IMR-90 (cell line): ENCODE measurements around the gene SERPINH1. TPM values are rescaled to one million over a fixed set of nuclear protein-coding genes. Genes with fewer than 3 reads are reported as not detected.

Source experiments
- ATAC-seq: fragments of 200-7000 bp; cut with Tn5 transposase; 2 replicates; pipeline ENCODE4 v1.9.1; 2020; ENCODE audit warnings: low read depth, mild to moderate bottlenecking, moderate library complexity
- BruUV-seq: library from RNA; stranded (reverse); fragments of 400-500 nt; replicated peaks from 2 replicates; lab custom pipeline; 2021; lab: Mats Ljungman, UMichigan
- CTCF ChIA-PET: fragments of 300-600 bp; formaldehyde crosslinking; extraction: SDS; loops from one replicate; lab custom pipeline; 2021; ENCODE audit warnings: antibody characterized with exemption; lab: Yijun Ruan, JAX
- POLR2A ChIA-PET: fragments of 300-600 bp; sonication (Branson Sonifier 250); formaldehyde crosslinking; loops from one replicate; lab custom pipeline; 2022; ENCODE audit warnings: antibody characterized with exemption; ENCODE audit not compliant: unreplicated experiment; lab: Charles Lee
- DNase-seq: peaks from one replicate; pipeline ENCODE4 v3.0.0; 2013
- H2AFZ ChIP-seq: replicated peaks from 2 replicates; pipeline ENCODE3; 2013; ENCODE audit warnings: low read length, mild to moderate bottlenecking; ENCODE audit not compliant: poor library complexity
- H2AK5ac ChIP-seq: 2 replicates; pipeline ENCODE4 v1.6.1; 2013; ENCODE audit warnings: low read depth, low read length, inconsistent platforms
- H2AK9ac ChIP-seq: replicated peaks from 2 replicates; pipeline ENCODE3; 2013; ENCODE audit warnings: mild to moderate bottlenecking, low read depth, low read length, moderate library complexity; ENCODE audit not compliant: poor library complexity
- H2BK120ac ChIP-seq: 2 replicates; pipeline ENCODE4 v1.6.1; 2013; ENCODE audit warnings: low read depth, low read length, inconsistent platforms
- H2BK15ac ChIP-seq: 3 replicates; pipeline ENCODE4 v1.6.1; 2013; ENCODE audit warnings: low read depth, low read length, inconsistent platforms
- H2BK20ac ChIP-seq: 2 replicates; pipeline ENCODE4 v1.6.1; 2013; ENCODE audit warnings: low read depth, mild to moderate bottlenecking, inconsistent platforms, low read length, moderate library complexity
- H2BK5ac ChIP-seq: 2 replicates; pipeline ENCODE4 v1.6.1; 2013; ENCODE audit warnings: mild to moderate bottlenecking, low read depth, low read length, inconsistent platforms; ENCODE audit not compliant: poor library complexity, severe bottlenecking
- H3K14ac ChIP-seq: replicated peaks from 2 replicates; pipeline ENCODE4 v1.6.1; 2013; ENCODE audit warnings: low read depth, low read length, inconsistent platforms
- H3K18ac ChIP-seq: 2 replicates; pipeline ENCODE4 v1.6.1; 2013; ENCODE audit warnings: low read depth, low read length, control low read depth
- H3K23ac ChIP-seq: 2 replicates; pipeline ENCODE4 v1.6.1; 2013; ENCODE audit warnings: low read depth, low read length, inconsistent platforms
- H3K27ac ChIP-seq: 2 replicates; pipeline ENCODE4 v1.5.1; 2013; ENCODE audit warnings: mild to moderate bottlenecking, control low read depth, low read length; ENCODE audit not compliant: insufficient read depth
- H3K27me3 ChIP-seq: 2 replicates; pipeline ENCODE4 v1.6.1; 2013; ENCODE audit warnings: low read length; ENCODE audit not compliant: control insufficient read depth, insufficient read depth
- H3K36me3 ChIP-seq: 2 replicates; pipeline ENCODE4 v1.6.1; 2013; ENCODE audit warnings: low read length, mixed read lengths; ENCODE audit not compliant: control insufficient read depth, insufficient read depth
- H3K4ac ChIP-seq: 2 replicates; pipeline ENCODE4 v1.6.1; 2013; ENCODE audit warnings: low read depth, low read length, inconsistent platforms
- H3K4me1 ChIP-seq: 2 replicates; pipeline ENCODE4 v1.6.1; 2013; ENCODE audit warnings: low read length, mixed read lengths; ENCODE audit not compliant: control insufficient read depth, insufficient read depth
- H3K4me2 ChIP-seq: 2 replicates; pipeline ENCODE4 v1.6.1; 2013; ENCODE audit warnings: low read depth, mild to moderate bottlenecking, control low read depth, low read length, moderate library complexity
- H3K4me3 ChIP-seq: 2 replicates; pipeline ENCODE4 v1.5.1; 2013; ENCODE audit warnings: low read depth, mild to moderate bottlenecking, control low read depth, low read length, moderate library complexity; ENCODE audit not compliant: insufficient read depth
- H3K56ac ChIP-seq: 2 replicates; pipeline ENCODE4 v1.6.1; 2013; ENCODE audit warnings: low read length, inconsistent platforms; ENCODE audit not compliant: insufficient read depth; ENCODE audit errors: extremely low read depth
- H3K79me1 ChIP-seq, 2 experiments: 2 replicates each; pipeline ENCODE4 v1.6.1; 2013; ENCODE audit warnings: low read length in 2 of 2, inconsistent platforms in 1 of 2, low read depth in 1 of 2
- H3K9ac ChIP-seq: 2 replicates; pipeline ENCODE4 v1.6.1; 2013; ENCODE audit warnings: low read depth, low read length, control low read depth
- H3K9me1 ChIP-seq: 2 replicates; pipeline ENCODE4 v1.6.1; 2013; ENCODE audit warnings: low read length, inconsistent platforms; ENCODE audit not compliant: insufficient read depth
- H3K9me3 ChIP-seq: 2 replicates; pipeline ENCODE4 v1.6.1; 2013; ENCODE audit warnings: low read length; ENCODE audit not compliant: control insufficient read depth, insufficient read depth
- H4K20me1 ChIP-seq: 2 replicates; pipeline ENCODE4 v1.6.1; 2013; ENCODE audit warnings: low read length, inconsistent platforms; ENCODE audit not compliant: insufficient read depth
- H4K5ac ChIP-seq: 2 replicates; pipeline ENCODE4 v1.6.1; 2013; ENCODE audit warnings: mild to moderate bottlenecking, low read depth, low read length, control low read depth
- H4K8ac ChIP-seq, 2 experiments: 2 replicates each; pipeline ENCODE4 v1.6.1; 2013; ENCODE audit warnings: low read depth in 2 of 2, low read length in 2 of 2, control low read depth in 1 of 2, inconsistent platforms in 1 of 2
- H4K91ac ChIP-seq: 2 replicates; pipeline ENCODE4 v1.6.1; 2013; ENCODE audit warnings: low read depth, low read length, inconsistent platforms; ENCODE audit not compliant: insufficient read depth
- CEBPB ChIP-seq: IDR thresholded peaks from 2 replicates; pipeline ENCODE4 v1.6.1; 2012; ENCODE audit warnings: low read depth, low read length, improper control_type of control experiment
- FOS ChIP-seq: fragments of 150-350 bp; IDR thresholded peaks from 2 replicates; pipeline ENCODE4 v1.6.1; 2016; ENCODE audit warnings: low read depth, low read length
- MAFK ChIP-seq: IDR thresholded peaks from 2 replicates; pipeline ENCODE4 v1.6.1; 2012; ENCODE audit warnings: low read depth, low read length, improper control_type of control experiment
- NFE2L2 ChIP-seq: fragments of 150-350 bp; IDR thresholded peaks from 2 replicates; pipeline ENCODE4 v1.6.1; 2016; ENCODE audit warnings: low read depth, mild to moderate bottlenecking, low read length
- RAD21 ChIP-seq: IDR thresholded peaks from 2 replicates; pipeline ENCODE4 v1.6.1; 2012; ENCODE audit warnings: low read length, improper control_type of control experiment
- WGBS, 2 experiments: methylation state at CpG; one replicate each; pipeline versions ENCODE4 v1.1.5 to v1.1.7; 2013; ENCODE audit warnings: missing lambda C conversion rate in 2 of 2; ENCODE audit not compliant: insufficient read length in 1 of 2; ENCODE audit errors: extremely low coverage in 2 of 2; 5-methylcytosine and 5-hydroxymethylcytosine counted together
- dilution Hi-C: fragments of 300-500 bp; cut with HindIII; formaldehyde crosslinking; loops from one replicate; pipeline ENCODE4 v1.14.3; 2018; ENCODE audit warnings: low sequenced_read_pairs; ENCODE audit not compliant: unreplicated experiment
- in situ Hi-C: fragments of 300-500 bp; cut with MboI; formaldehyde crosslinking; loops from 3 replicates; pipeline ENCODE4 v1.14.3; 2019; ENCODE audit warnings: low sequenced_read_pairs, inconsistent platforms, mixed read lengths
- intact Hi-C: fragments of 100-400 bp; cut with micrococcal nuclease; formaldehyde crosslinking; loops from 2 replicates; pipeline ENCODE4 v1.10.0; 2022
- polyA plus RNA-seq, 3 experiments: library from polyadenylated mRNA; depleted of rRNA; stranded (reverse); fragments of >200 nt; gene quantifications; 2 replicates each; pipeline ENCODE4 v1.2.3, GENCODE V29; 2012; ENCODE audit warnings: low replicate concordance in 1 of 3
- total RNA-seq: library from RNA; depleted of rRNA; stranded (reverse); fragments of >200 nt; gene quantifications from 2 replicates; pipeline ENCODE4 v1.2.3, GENCODE V29; 2012
- TF ChIP-seq, protein P1 (sequence below): fragments of 150-350 bp; IDR thresholded peaks from 2 replicates; pipeline ENCODE4 v1.6.1; 2017; ENCODE audit warnings: mild to moderate bottlenecking, antibody characterized with exemption, low read length, low read depth
- TF ChIP-seq, protein P2 (sequence below): conservative IDR thresholded peaks from 2 replicates; pipeline ENCODE4 v1.5.1; 2012; ENCODE audit warnings: mild to moderate bottlenecking, low read depth, low read length, improper control_type of control experiment

Gene SERPINH1
- total and polyA plus RNA-seq, 2 of the 4 experiments (the other 2 are of a cell fraction), result 841 to 1,857 TPM

DNA sequence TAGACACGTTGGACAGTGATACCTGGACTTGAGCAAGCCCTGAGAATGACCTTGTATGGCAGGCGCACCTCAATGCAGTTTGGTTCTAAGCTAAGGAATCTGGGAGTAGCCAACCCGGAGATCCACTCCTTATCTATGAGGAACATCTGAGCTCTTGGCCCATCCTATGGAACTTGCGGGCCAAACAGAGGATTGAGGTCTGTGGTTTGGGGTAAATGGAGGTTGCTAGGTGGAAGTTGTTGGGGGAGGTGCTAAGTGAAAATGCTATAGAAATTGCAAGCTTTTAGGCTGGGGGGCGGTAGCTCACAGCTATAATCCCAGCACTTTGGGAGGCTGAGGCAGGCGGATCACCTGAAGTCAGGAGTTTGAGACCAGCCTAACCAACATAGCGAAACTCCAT lies 45.2 kb upstream of the SERPINH1 start:
- POLR2A ChIA-PET, result no interaction called here
- Histone ChIP-seq H2AK5ac (no peak overlapping the region), H2BK120ac (no peak overlapping the region), H2AFZ (no peak overlapping the region), H3K23ac (no peak overlapping the region), H3K4me1 (peaks cover 8% of the 10 kb centered on the region), H3K4me3 (no peak overlapping the region), H3K27ac (no peak overlapping the region), H3K79me1 (no peaks in the 10 kb centered on the region; a peak in 1 of 4 replicates), H4K5ac (no peak overlapping the region), H3K4ac (no peak overlapping the region), H3K9ac (no peak overlapping the region), H3K36me3 (no peaks in the 10 kb centered on the region), H3K4me2 (no peak overlapping the region), H3K56ac (no peak overlapping the region), H4K8ac (no peak overlapping the region), H3K27me3 (no peaks in the 10 kb centered on the region), H4K20me1 (0 out of 2 replicates have a peak, but pooled peaks cover 6% of the 10 kb centered on the region), H3K14ac (no peak overlapping the region), H2AK9ac (no peak overlapping the region), H3K18ac (no peak overlapping the region), H2BK20ac (no peak overlapping the region), H3K9me1 (0 out of 2 replicates have a peak, but pooled peaks cover 5% of the 10 kb centered on the region), H2BK5ac (no peak overlapping the region), H4K91ac (no peak overlapping the region), H3K9me3 (peaks cover 2% of the 10 kb centered on the region; the same call in 1 of the 2 replicates), H2BK15ac (no peak overlapping the region)
- dilution Hi-C loops, result no loop called here
- DNase-seq (no peak), ATAC-seq (no peak)
- TF ChIP-seq, protein P1, sequence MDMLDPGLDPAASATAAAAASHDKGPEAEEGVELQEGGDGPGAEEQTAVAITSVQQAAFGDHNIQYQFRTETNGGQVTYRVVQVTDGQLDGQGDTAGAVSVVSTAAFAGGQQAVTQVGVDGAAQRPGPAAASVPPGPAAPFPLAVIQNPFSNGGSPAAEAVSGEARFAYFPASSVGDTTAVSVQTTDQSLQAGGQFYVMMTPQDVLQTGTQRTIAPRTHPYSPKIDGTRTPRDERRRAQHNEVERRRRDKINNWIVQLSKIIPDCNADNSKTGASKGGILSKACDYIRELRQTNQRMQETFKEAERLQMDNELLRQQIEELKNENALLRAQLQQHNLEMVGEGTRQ, result no peak
- TF ChIP-seq FOS (no peak), MAFK (no peak), CEBPB (no peak), RAD21 (no peak), NFE2L2 (no peak)
- TF ChIP-seq, protein P2, sequence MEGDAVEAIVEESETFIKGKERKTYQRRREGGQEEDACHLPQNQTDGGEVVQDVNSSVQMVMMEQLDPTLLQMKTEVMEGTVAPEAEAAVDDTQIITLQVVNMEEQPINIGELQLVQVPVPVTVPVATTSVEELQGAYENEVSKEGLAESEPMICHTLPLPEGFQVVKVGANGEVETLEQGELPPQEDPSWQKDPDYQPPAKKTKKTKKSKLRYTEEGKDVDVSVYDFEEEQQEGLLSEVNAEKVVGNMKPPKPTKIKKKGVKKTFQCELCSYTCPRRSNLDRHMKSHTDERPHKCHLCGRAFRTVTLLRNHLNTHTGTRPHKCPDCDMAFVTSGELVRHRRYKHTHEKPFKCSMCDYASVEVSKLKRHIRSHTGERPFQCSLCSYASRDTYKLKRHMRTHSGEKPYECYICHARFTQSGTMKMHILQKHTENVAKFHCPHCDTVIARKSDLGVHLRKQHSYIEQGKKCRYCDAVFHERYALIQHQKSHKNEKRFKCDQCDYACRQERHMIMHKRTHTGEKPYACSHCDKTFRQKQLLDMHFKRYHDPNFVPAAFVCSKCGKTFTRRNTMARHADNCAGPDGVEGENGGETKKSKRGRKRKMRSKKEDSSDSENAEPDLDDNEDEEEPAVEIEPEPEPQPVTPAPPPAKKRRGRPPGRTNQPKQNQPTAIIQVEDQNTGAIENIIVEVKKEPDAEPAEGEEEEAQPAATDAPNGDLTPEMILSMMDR, result no peak
- in situ Hi-C loops, result no loop called here
- CTCF ChIA-PET, result no interaction called here
- intact Hi-C loops, result loop anchor here (5.0 kb wide), 1 partner anchor 50 kb away; no protein-coding TSS in a partner anchor
- WGBS, 2 experiments, result 87% methylated on average over 3 of the region's 7 CpGs; no CpG with 5 or more reads in 1 of the 2 experiments
- no TSS peak for BruUV-seq
